K562 (cell line): ENCODE results near the gene GRAMD1B.
"Not testable (repeated sequence)": the region's sequence is repeated elsewhere in the genome, so short reads cannot be mapped to it uniquely, and the experiment has no call there.

Experiments
- ATF2 ChIP-seq: sonication (generic); formaldehyde crosslinking; IDR thresholded peaks from 2 replicates; pipeline ENCODE4 v1.8.1; 2022; ENCODE audit warnings: missing genetic modification reagents
- CEBPB ChIP-seq: fragments of 450-650 bp; IDR thresholded peaks from 2 replicates; pipeline ENCODE4 v1.6.1; 2016; ENCODE audit warnings: missing genetic modification characterization, missing compliant biosample characterization
- CTCF ChIP-seq, 3 experiments: IDR thresholded peaks in 2 of 3; conservative IDR thresholded peaks in 1 of 3; 2 replicates each; pipeline ENCODE4 v1.5.1; 2011 to 2012; ENCODE audit warnings: low read length in 3 of 3, mild to moderate bottlenecking in 3 of 3, control low read depth in 2 of 3, improper control_type of control experiment in 1 of 3, inconsistent platforms in 1 of 3, low read depth in 1 of 3, mixed read lengths in 1 of 3, moderate library complexity in 1 of 3; ENCODE audit not compliant: insufficient read depth in 2 of 3
- EP300 ChIP-seq: IDR thresholded peaks from 2 replicates; pipeline ENCODE4 v1.6.1; 2012; ENCODE audit warnings: low read length, improper control_type of control experiment
- GATA2 ChIP-seq: sonication (generic); formaldehyde crosslinking; IDR thresholded peaks from 2 replicates; pipeline ENCODE4 v1.4.0; 2020; ENCODE audit warnings: mild to moderate bottlenecking, missing genetic modification reagents
- HMG20B ChIP-seq: fragments of 250-450 bp; sonication (Bioruptor Pico); IDR thresholded peaks from 2 replicates; pipeline ENCODE4 v1.5.0; 2021; ENCODE audit warnings: mild to moderate bottlenecking
- KDM1A ChIP-seq, 2 experiments: fragments of 450-650 bp; IDR thresholded peaks; 2 replicates each; pipeline ENCODE4 v1.6.1; 2016; ENCODE audit warnings: mild to moderate bottlenecking in 2 of 2
- RFX7 ChIP-seq: fragments of 250-450 bp; sonication (Bioruptor Pico); IDR thresholded peaks from 2 replicates; pipeline ENCODE4 v1.5.1; 2021; ENCODE audit warnings: mild to moderate bottlenecking
- TAF1 ChIP-seq: IDR thresholded peaks from 2 replicates; pipeline ENCODE4 v1.6.1; 2011; ENCODE audit warnings: mild to moderate bottlenecking, low read length, moderate library complexity; ENCODE audit not compliant: insufficient read depth, control insufficient read depth, severe bottlenecking; ENCODE audit errors: extremely low read depth
- TAL1 ChIP-seq: fragments of 450-650 bp; IDR thresholded peaks from 2 replicates; pipeline ENCODE4 v1.6.1; 2016; ENCODE audit warnings: mild to moderate bottlenecking

- not testable (repeated sequence) for TF ChIP-seq KDM1A (IDR thresholded peaks at IDR 0.05); RFX7; EP300; HMG20B (CRISPR knock-in tag); TAL1; ATF2 (CRISPR knock-in tag); GATA2 (CRISPR knock-in tag); CTCF (IDR thresholded peaks at IDR 0.05 in 2 of 3, conservative IDR thresholded peaks at IDR 0.05 in 1 of 3; ENCODE audit: insufficient read depth in 2 of 3, low read depth in 1 of 3, low read length in 3 of 3); TAF1; CEBPB
Measured at GRCh38 chr11:123572791-123573190, 142.7 kb downstream of the GRAMD1B start.
